SK-N-SH treated with all-trans-retinoic acid at 6 μM for 48 hours (cell line): ENCODE measurements around the gene PKMYT1.

Experiments
- RARB ChIP-seq: fragments of 250-450 bp; sonication (Bioruptor Pico); IDR thresholded peaks from 2 replicates; pipeline ENCODE4 v1.8.0; 2021; ENCODE audit warnings: mild to moderate bottlenecking, moderate library complexity
- ZC3H10 ChIP-seq: fragments of 250-450 bp; sonication (Bioruptor Pico); IDR thresholded peaks from 2 replicates; pipeline ENCODE4 v1.5.1; 2021; ENCODE audit warnings: mild to moderate bottlenecking, moderate library complexity

DNA sequence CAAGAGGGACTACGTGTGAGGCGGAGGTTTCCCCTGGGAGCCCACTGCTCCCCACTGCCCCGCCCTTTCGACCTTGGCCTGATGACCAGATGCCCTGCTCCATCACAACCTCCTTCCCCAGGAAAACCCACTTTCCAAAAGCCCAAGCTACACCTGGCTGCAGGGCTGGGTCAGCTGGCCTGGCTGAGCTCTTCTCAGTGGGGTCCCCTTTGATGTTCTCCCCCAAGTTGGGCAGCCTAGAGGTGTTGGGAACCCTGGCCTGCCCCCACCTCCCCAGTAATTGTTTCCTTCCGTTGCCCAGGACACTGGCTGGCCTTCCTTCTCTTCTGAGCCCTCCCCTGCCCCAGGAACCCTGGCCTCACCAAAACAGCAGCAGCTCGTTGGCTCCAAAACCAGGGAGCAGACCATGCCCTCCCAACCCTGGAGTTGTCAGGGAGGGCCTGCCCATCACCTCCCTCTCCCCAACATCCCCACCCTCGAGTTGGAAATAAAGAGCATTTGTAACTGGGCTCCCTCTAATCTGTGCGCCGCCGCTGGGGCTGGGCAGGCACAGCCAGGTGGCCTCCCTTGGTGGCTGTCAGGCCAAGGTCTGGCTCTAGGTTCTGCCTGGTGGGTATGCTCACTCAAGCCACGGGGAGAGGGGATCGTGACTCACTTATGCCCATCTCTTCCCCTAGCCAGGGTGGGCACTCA, 33.9 kb upstream of the PKMYT1 start:
- TF ChIP-seq RARB (CRISPR knock-in tag) (no peak), ZC3H10 (CRISPR knock-in tag) (no peak)
